Measurements from ENCODE around the gene KIF13A. TPM values are rescaled to one million over a fixed set of nuclear protein-coding genes. Genes with fewer than 3 reads are reported as not detected.

Gene KIF13A
- total RNA-seq, 1 donor from 2014 or later = 34.4 TPM

DNA sequence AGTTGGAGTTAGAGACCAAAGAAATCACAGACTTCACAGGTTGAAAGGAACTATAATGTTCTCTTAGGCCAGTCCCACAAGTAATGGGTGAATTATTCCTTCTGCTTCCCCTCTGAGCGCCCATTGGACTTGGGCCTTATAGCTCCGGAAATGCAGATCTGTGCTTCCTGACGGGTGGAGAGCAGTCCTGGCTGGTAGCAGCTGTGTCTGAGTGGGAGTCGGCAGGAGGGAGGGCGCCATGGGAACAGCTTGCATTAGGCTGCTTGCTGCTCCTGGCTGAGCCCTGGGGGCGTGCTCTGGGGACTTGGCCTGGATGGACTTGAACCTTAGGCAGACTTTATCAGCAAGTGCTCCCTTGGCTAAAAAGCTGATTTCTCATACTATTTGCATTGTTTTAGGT lies 262.4 kb downstream of the KIF13A start:
- H3K27ac Mint-ChIP-seq (ENCODE audit: unreplicated experiment) = peak overlapping the region; percentile 24
- no peaks in the 10 kb centered on the region for H3K27me3 Mint-ChIP-seq (ENCODE audit: low read depth)
- no peaks in the 10 kb centered on the region for H3K9me3 Mint-ChIP-seq
- peak; percentile 41 for DNase-seq (ENCODE audit: low read depth, low spot score)
- TF ChIP-seq, protein P1, sequence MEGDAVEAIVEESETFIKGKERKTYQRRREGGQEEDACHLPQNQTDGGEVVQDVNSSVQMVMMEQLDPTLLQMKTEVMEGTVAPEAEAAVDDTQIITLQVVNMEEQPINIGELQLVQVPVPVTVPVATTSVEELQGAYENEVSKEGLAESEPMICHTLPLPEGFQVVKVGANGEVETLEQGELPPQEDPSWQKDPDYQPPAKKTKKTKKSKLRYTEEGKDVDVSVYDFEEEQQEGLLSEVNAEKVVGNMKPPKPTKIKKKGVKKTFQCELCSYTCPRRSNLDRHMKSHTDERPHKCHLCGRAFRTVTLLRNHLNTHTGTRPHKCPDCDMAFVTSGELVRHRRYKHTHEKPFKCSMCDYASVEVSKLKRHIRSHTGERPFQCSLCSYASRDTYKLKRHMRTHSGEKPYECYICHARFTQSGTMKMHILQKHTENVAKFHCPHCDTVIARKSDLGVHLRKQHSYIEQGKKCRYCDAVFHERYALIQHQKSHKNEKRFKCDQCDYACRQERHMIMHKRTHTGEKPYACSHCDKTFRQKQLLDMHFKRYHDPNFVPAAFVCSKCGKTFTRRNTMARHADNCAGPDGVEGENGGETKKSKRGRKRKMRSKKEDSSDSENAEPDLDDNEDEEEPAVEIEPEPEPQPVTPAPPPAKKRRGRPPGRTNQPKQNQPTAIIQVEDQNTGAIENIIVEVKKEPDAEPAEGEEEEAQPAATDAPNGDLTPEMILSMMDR (conservative IDR thresholded peaks at IDR 0.05) = no peak
- no peaks in the 10 kb centered on the region for H3K36me3 Mint-ChIP-seq (ENCODE audit: low read depth)
- no peak overlapping the region for H3K4me3 Mint-ChIP-seq
- H3K4me1 Mint-ChIP-seq = peaks cover 9% of the 10 kb centered on the region

DNA sequence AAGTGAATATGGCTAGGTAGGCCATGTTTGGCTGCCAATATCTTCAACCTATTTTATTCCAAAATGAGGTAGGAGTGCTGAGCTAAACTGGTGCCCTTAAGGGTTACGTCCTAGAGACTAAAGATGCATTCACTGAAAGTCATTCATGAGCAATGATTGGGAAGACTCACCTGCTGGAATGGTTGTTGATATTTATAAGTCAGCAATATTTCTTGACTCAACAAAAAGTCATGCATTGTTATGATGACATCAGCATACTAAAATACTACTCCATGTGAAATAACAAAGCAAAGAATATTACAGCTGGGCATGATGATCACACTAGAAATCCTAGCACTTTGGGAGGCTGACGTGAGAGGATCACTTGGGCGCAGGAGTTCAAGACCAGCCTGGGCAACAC lies 263.1 kb downstream of the KIF13A start:
- Mint-ChIP-seq H3K9me3 (no peaks in the 10 kb centered on the region), H3K4me3 (no peak overlapping the region), H3K4me1 (peaks cover 9% of the 10 kb centered on the region), H3K36me3 (ENCODE audit: low read depth) (no peaks in the 10 kb centered on the region), H3K27ac (ENCODE audit: unreplicated experiment) (no peak overlapping the region), H3K27me3 (ENCODE audit: low read depth) (no peaks in the 10 kb centered on the region)
- TF ChIP-seq, protein P1 (conservative IDR thresholded peaks at IDR 0.05) = no peak
- DNase-seq (ENCODE audit: low read depth, low spot score) = no peak

DNA sequence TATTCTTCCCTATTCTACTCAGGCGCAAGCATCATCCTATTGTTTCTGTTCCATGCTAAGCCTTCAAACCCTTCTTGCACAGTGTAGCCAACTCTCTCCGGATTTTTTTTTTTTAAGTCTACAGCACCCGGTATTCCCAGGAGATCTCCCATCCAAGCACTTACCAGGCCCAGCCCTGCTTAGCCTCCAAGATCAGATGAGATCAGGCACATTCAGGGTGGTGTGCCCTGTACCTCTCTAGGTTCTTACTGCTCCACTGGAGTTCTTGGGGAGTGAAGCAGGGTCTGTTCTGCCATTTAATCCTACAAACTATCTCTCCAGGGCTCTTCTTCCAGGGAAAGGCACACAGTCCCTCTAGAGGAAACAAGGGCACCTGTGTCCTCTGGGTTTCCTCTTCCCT lies 265.8 kb downstream of the KIF13A start:
- Mint-ChIP-seq H3K27me3 (ENCODE audit: low read depth) (no peaks in the 10 kb centered on the region), H3K36me3 (ENCODE audit: low read depth) (no peaks in the 10 kb centered on the region), H3K4me3 (no peak overlapping the region), H3K27ac (ENCODE audit: unreplicated experiment) (no peak overlapping the region), H3K9me3 (no peaks in the 10 kb centered on the region), H3K4me1 (peaks cover 9% of the 10 kb centered on the region)
- TF ChIP-seq, protein P1 (conservative IDR thresholded peaks at IDR 0.05) = no peak
- no peak for DNase-seq (ENCODE audit: low read depth, low spot score)

DNA sequence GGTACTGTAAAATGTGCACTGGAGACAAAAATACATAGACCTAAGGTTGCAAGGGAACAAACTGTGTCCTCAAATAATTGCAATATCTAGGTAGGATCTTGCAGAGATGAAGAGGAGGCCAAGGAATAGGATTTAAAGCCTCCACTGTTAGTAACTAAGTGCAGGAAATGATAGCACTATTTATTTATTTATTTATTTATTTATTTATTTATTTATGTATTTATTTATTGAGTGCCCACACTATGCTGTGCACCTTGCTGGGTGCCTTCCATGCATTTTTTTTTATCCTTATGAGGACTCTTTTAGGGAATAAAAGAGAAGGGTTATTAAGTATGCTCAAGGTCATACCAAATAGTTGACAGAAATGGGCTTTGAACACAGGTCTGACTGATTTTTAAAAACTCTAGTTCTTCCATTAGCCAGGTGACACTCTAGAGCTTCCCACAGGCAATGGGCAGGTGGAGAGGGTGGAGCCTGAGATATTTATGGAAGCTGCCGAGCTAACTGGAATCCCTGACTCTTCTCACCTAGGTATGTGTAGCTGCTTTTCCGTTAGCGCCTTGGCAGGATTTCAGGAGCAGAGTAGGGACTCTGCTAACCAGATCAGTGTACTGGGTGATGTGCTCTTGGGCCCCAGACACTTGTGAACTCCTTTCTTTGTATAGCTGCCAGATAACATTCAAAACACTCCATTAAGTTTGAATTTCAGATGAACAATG lies 268.0 kb downstream of the KIF13A start:
- TF ChIP-seq, protein P1 (conservative IDR thresholded peaks at IDR 0.05) = no peak
- Mint-ChIP-seq H3K27ac (ENCODE audit: unreplicated experiment) (no peak overlapping the region), H3K36me3 (ENCODE audit: low read depth) (no peaks in the 10 kb centered on the region), H3K4me3 (no peak overlapping the region), H3K4me1 (peaks cover 3% of the 10 kb centered on the region), H3K9me3 (no peaks in the 10 kb centered on the region), H3K27me3 (ENCODE audit: low read depth) (no peaks in the 10 kb centered on the region)
- DNase-seq (ENCODE audit: low read depth, low spot score) = no peak

DNA sequence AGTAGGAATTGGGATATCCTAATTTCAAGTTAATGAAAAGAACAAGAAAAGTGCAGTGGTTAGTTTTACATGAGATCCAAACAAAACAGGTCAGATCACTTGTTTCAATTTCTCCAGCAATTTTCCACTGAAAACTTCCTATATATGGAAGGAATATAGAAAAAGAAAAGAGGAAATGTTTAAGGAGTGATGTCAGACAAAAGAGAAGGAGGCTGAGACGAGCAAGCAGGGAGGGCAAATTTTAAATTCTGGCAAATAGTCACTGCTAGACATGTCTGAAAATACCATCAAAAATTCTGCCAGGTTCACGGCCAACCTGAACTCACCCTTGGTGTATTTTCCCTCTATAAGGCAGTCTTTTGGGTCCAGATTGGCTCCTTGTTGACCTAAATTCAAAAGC lies 271.2 kb downstream of the KIF13A start:
- H3K36me3 Mint-ChIP-seq (ENCODE audit: low read depth) = no peaks in the 10 kb centered on the region
- DNase-seq (ENCODE audit: low read depth, low spot score) = no peak
- TF ChIP-seq, protein P1 (conservative IDR thresholded peaks at IDR 0.05) = no peak
- H3K4me1 Mint-ChIP-seq = peaks cover 5% of the 10 kb centered on the region
- no peaks in the 10 kb centered on the region for H3K9me3 Mint-ChIP-seq
- H3K27ac Mint-ChIP-seq (ENCODE audit: unreplicated experiment) = no peak overlapping the region
- no peak overlapping the region for H3K4me3 Mint-ChIP-seq
- no peaks in the 10 kb centered on the region for H3K27me3 Mint-ChIP-seq (ENCODE audit: low read depth)

Measured in neural crest cell (in vitro differentiated cells).